Suprapubic skin (tissue), 4 donors: ENCODE data around the gene ASIC3.

Source experiments
- POLR2A ChIP-seq, 2 donors: fragments of 450-650 bp; IDR thresholded peaks; one replicate each; pipeline ENCODE4 v1.6.1; 2017; ENCODE audit warnings: antibody characterized with exemption in 2 of 2, mild to moderate bottlenecking in 2 of 2, moderate library complexity in 2 of 2
- POLR2AphosphoS5 ChIP-seq, 3 donors: sonication (generic); formaldehyde crosslinking; IDR thresholded peaks; one replicate each; pipeline ENCODE4 v1.6.1; 2017; ENCODE audit warnings: antibody characterized with exemption in 3 of 3
- TF ChIP-seq, protein P1 (sequence below), 2 donors: fragments of 200-600 bp in 1 of 2; fragments of 450-650 bp in 1 of 2; sonication (generic) in 1 of 2; IDR thresholded peaks; one replicate each; pipeline ENCODE4 v1.5.1; 2016 to 2019; ENCODE audit warnings: antibody characterized with exemption in 2 of 2, mild to moderate bottlenecking in 1 of 2, moderate library complexity in 1 of 2

DNA sequence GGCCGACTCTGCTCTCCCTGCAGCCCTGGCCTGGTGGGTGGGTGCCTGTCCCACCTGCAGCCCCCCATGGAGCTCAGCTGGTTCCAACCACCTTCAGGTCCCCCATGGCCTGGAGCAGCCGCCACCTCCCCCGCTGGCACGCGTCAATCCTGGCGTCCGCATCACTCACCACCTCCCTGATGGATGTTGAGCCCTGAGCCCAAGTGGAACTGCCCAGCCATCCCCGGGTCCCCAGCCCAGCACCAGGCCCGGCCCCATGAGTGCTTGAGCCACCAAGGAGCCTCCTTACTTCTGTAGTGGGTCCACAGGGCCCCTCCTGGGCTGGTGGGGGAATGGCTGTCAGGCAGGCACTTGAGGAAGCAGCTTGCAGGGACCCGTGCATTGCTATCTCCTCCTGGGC is 52.6 kb downstream of the ASIC3 start:
- TF ChIP-seq, protein P1, sequence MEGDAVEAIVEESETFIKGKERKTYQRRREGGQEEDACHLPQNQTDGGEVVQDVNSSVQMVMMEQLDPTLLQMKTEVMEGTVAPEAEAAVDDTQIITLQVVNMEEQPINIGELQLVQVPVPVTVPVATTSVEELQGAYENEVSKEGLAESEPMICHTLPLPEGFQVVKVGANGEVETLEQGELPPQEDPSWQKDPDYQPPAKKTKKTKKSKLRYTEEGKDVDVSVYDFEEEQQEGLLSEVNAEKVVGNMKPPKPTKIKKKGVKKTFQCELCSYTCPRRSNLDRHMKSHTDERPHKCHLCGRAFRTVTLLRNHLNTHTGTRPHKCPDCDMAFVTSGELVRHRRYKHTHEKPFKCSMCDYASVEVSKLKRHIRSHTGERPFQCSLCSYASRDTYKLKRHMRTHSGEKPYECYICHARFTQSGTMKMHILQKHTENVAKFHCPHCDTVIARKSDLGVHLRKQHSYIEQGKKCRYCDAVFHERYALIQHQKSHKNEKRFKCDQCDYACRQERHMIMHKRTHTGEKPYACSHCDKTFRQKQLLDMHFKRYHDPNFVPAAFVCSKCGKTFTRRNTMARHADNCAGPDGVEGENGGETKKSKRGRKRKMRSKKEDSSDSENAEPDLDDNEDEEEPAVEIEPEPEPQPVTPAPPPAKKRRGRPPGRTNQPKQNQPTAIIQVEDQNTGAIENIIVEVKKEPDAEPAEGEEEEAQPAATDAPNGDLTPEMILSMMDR (IDR thresholded peaks at IDR 0.05) = no peak
- no peak for TF ChIP-seq POLR2A (IDR thresholded peaks at IDR 0.05)
- no peak for TF ChIP-seq POLR2AphosphoS5 (IDR thresholded peaks at IDR 0.05)
